Mesenchymal stem cell (in vitro differentiated cells and primary cell): ENCODE measurements around the gene SPSB1. TPM values are rescaled to one million over a fixed set of nuclear protein-coding genes. Genes with fewer than 3 reads are reported as not detected.
A peak's percentile ranks its signal among the peaks of the same experiment; 100 is the strongest.

Experiments
- DNase-seq: peaks from one replicate; pipeline ENCODE4 v3.0.0-alpha.2; 2013
- H2AFZ ChIP-seq: one replicate; pipeline ENCODE4 v1.6.1; 2013; ENCODE audit warnings: low read depth, mild to moderate bottlenecking, control low read depth, inconsistent platforms, low read length, moderate library complexity
- H2AK5ac ChIP-seq: 2 replicates; pipeline ENCODE4 v1.6.1; 2013; ENCODE audit warnings: low read length, moderate library complexity, mild to moderate bottlenecking, inconsistent platforms; ENCODE audit not compliant: severe bottlenecking
- H2BK120ac ChIP-seq: one replicate; pipeline ENCODE4 v1.6.1; 2013; ENCODE audit warnings: low read depth, mild to moderate bottlenecking, inconsistent platforms, low read length, moderate library complexity
- H2BK12ac ChIP-seq, 2 experiments: one replicate each; pipeline ENCODE4 v1.6.1; 2013; ENCODE audit warnings: inconsistent platforms in 2 of 2, low read length in 2 of 2, mild to moderate bottlenecking in 2 of 2, moderate library complexity in 2 of 2, control low read depth in 1 of 2
- H2BK15ac ChIP-seq: one replicate; pipeline ENCODE4 v1.6.1; 2013; ENCODE audit warnings: mild to moderate bottlenecking, low read depth, inconsistent platforms; ENCODE audit not compliant: poor library complexity, severe bottlenecking
- H2BK5ac ChIP-seq: 2 replicates; pipeline ENCODE4 v1.6.1; 2013; ENCODE audit warnings: low read depth, mild to moderate bottlenecking, low read length, control low read depth, inconsistent platforms; ENCODE audit not compliant: poor library complexity, severe bottlenecking
- H3K14ac ChIP-seq, 2 experiments: one replicate each; pipeline ENCODE4 v1.6.1; 2013; ENCODE audit warnings: inconsistent platforms in 2 of 2, low read length in 2 of 2, control low read depth in 1 of 2, mild to moderate bottlenecking in 1 of 2, moderate library complexity in 1 of 2
- H3K18ac ChIP-seq, 2 experiments: one replicate each; pipeline ENCODE4 v1.6.1; 2013; ENCODE audit warnings: inconsistent platforms in 2 of 2, low read length in 2 of 2, control low read depth in 1 of 2, low read depth in 1 of 2, mild to moderate bottlenecking in 1 of 2
- H3K23ac ChIP-seq, 2 experiments: one replicate each; pipeline ENCODE4 v1.6.1; 2013; ENCODE audit warnings: inconsistent platforms in 2 of 2, low read length in 2 of 2, mild to moderate bottlenecking in 2 of 2, moderate library complexity in 2 of 2, control low read depth in 1 of 2
- H3K27ac ChIP-seq: 2 replicates; pipeline ENCODE4 v1.5.1; 2013; ENCODE audit warnings: mild to moderate bottlenecking, moderate library complexity, low read length, control low read depth, inconsistent platforms; ENCODE audit not compliant: poor library complexity, severe bottlenecking
- H3K27me3 ChIP-seq, 2 experiments: 2 replicates each; pipeline versions ENCODE4 v1.6.1 to v1.7.0; 2013; ENCODE audit warnings: low read length in 2 of 2, mild to moderate bottlenecking in 2 of 2, moderate library complexity in 2 of 2, control low read depth in 1 of 2, inconsistent platforms in 1 of 2; ENCODE audit not compliant: control insufficient read depth in 1 of 2, insufficient read depth in 1 of 2
- H3K36me3 ChIP-seq, 2 experiments: 2 replicates each; pipeline versions ENCODE4 v1.6.1 to v1.7.0; 2013; ENCODE audit warnings: low read length in 2 of 2, control low read depth in 1 of 2, inconsistent platforms in 1 of 2, low read depth in 1 of 2, mild to moderate bottlenecking in 1 of 2; ENCODE audit not compliant: insufficient read depth in 2 of 2, control insufficient read depth in 1 of 2
- H3K4ac ChIP-seq, 2 experiments: one replicate each; pipeline ENCODE4 v1.6.1; 2013; ENCODE audit warnings: inconsistent platforms in 2 of 2, low read length in 2 of 2, mild to moderate bottlenecking in 2 of 2, moderate library complexity in 2 of 2, control low read depth in 1 of 2, low read depth in 1 of 2
- H3K4me1 ChIP-seq: 2 replicates; pipeline ENCODE4 v1.6.1; 2013; ENCODE audit warnings: low read depth, low read length, control low read depth; ENCODE audit not compliant: control insufficient read depth, insufficient read depth
- H3K4me2 ChIP-seq: 2 replicates; pipeline ENCODE4 v1.6.1; 2013; ENCODE audit warnings: low read length, mild to moderate bottlenecking, inconsistent platforms; ENCODE audit not compliant: poor library complexity, severe bottlenecking
- H3K4me3 ChIP-seq, 2 experiments: 2 replicates each; pipeline versions ENCODE4 v1.5.1 to v1.7.0; 2013; ENCODE audit warnings: low read length in 2 of 2, mild to moderate bottlenecking in 2 of 2, control low read depth in 1 of 2, low read depth in 1 of 2; ENCODE audit not compliant: insufficient read depth in 1 of 2
- H3K79me1 ChIP-seq: replicated peaks from 2 replicates; pipeline ENCODE4 v1.6.1; 2013; ENCODE audit warnings: mild to moderate bottlenecking, control low read depth, low read length, inconsistent platforms; ENCODE audit not compliant: poor library complexity, severe bottlenecking
- H3K9ac ChIP-seq: 2 replicates; pipeline ENCODE4 v1.7.0; 2013; ENCODE audit warnings: mild to moderate bottlenecking, low read length, moderate library complexity
- H3K9me3 ChIP-seq: 2 replicates; pipeline ENCODE4 v1.7.0; 2013; ENCODE audit warnings: mild to moderate bottlenecking, low read length; ENCODE audit not compliant: control insufficient read depth
- H4K8ac ChIP-seq: one replicate; pipeline ENCODE4 v1.6.1; 2013; ENCODE audit warnings: inconsistent platforms, mild to moderate bottlenecking, low read length, moderate library complexity
- H4K91ac ChIP-seq: one replicate; pipeline ENCODE4 v1.6.1; 2013; ENCODE audit warnings: mild to moderate bottlenecking, low read length, inconsistent platforms
- WGBS: methylation state at CpG from one replicate; pipeline ENCODE4 v1.1.7; 2013; ENCODE audit warnings: mixed read lengths; 5-methylcytosine and 5-hydroxymethylcytosine counted together
- polyA plus RNA-seq, 2 experiments: library from polyadenylated mRNA; stranded (reverse); fragments of 200-250 nt; gene quantifications; one replicate each; pipeline ENCODE4 v1.2.3, GENCODE V29; 2013

SPSB1 gene
- polyA plus RNA-seq (2013, experiment 1 of 2), result 34.8 TPM
- polyA plus RNA-seq (2013, experiment 2 of 2), result 35.0 TPM

DNA sequence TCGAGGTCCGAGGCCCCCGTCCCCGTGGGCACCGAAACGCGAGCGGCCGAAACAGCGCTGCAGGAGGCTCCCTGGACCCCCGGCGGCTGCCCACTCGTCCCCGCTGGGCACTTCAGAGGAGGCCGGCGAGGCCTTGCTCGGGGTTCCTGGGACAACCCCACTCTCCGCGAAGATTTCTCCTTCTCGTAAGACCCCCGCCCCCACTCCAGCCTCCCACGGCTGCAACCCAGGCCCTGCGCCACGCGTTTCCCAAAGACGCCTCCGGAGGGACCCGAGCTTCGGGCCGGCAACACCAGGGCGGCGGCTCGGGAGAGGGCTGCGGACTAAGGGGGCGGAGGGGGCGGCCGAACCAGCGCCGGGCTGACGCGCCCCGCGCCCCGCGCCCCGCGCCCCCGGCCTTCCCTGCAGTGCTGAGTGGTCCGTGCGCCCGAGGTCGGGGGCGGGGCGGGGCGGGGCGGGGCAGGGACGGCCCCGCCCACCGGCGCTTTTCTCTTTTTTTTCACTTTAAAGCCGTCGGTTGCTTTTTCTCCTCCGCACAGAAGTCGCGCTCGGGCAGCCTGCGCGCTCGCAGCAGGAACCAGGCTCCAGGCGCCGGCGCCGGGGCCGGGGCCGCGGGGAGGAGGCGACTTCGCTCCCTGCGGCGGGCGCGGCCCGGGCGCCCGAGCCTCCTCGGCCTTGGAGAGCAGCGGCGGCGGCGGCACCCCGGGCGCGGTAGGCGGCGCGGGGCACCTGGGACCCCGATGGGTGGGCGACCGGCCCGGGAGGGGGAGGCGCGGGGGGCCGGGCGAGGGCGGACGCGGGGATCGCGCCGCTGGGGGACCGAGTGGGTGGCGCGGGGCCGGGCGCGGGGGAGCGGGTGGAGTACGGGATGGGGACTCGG is at the start of gene SPSB1:
TSS of gene SPSB1 (plus strand) at position 534 of the 880 bp plus-strand sequence. CDS start 62,998 bp downstream, outside the sequence.
- Histone ChIP-seq H3K9ac (peak within 1 kb of the TSS; percentile 95), H2BK5ac (peak within 1 kb of the TSS; percentile 78), H3K27me3 (no peaks in the 10 kb centered on the region), H2BK15ac (peak within 1 kb of the TSS; percentile 88), H2AFZ (peak within 1 kb of the TSS; percentile 75), H3K23ac (peak within 1 kb of the TSS in 1 of 2 experiments; percentile 95), H3K4me2 (peak within 1 kb of the TSS; percentile 95), H2BK12ac (peak within 1 kb of the TSS; percentile 63 to 88), H3K36me3 (peaks cover 5 to 12% of the 10 kb centered on the region in 2 experiments), H3K4me3 (peak within 1 kb of the TSS; percentile 89 to 100), H4K8ac (peak within 1 kb of the TSS; percentile 75), H3K18ac (peak within 1 kb of the TSS; percentile 98 to 99), H3K14ac (peak within 1 kb of the TSS in 1 of 2 experiments; percentile 100), H2BK120ac (peak within 1 kb of the TSS; percentile 87), H4K91ac (peak within 1 kb of the TSS; percentile 93), H3K4me1 (peaks cover 27% of the 10 kb centered on the region), H3K27ac (peak within 1 kb of the TSS; percentile 72), H3K79me1 (no peaks in the 10 kb centered on the region), H2AK5ac (no peak within 1 kb of the TSS), H3K9me3 (peaks cover 4% of the 10 kb centered on the region), H3K4ac (peak within 1 kb of the TSS; percentile 79 to 95)
- 1% methylated on average over 59 of the region's 119 CpGs for WGBS
- DNase-seq, result peak; percentile 83

DNA sequence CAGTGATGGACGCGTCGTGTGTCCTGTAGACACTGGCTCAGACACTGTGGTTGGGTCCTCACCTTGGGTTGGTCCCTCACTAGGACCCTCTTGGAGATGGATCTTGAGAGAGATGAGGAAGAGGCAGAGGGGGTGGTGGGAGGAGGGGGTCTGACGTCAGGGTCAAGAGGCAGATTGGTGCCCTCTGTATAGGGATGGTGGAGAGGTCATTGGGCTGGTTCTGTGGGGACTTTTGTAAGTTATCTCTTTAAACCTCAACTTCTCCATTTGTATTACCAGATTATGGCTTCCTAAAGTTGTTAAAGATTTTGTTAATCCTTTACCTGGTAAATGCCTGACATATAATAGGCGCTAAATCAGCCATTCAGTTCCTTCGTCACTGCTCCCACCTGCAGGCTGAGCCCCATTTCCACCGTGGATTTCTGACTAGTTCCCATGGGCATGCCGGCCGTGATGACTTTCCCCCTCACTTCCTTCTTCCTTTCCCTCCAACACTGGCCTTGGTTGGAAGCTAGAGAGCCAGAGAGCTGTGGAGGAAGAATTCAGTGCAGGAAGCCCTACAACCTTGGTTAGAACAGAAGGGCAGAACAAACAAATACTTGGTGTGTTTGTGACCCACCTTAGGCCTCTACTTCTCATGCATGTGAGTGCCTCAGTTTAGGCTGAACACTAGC is 49.5 kb upstream of the SPSB1 start:
- no peak overlapping the region for H3K27ac ChIP-seq
- 91% methylated on average over 6 of the region's 9 CpGs for WGBS
- H3K9ac ChIP-seq, result peak overlapping the region; percentile 70
- H3K4ac ChIP-seq, result peak overlapping the region in 1 of 2 experiments; percentile 32
- no peaks in the 10 kb centered on the region for H3K9me3 ChIP-seq
- H3K4me2 ChIP-seq, result no peak overlapping the region
- peaks cover 34 to 47% of the 10 kb centered on the region in 2 experiments for H3K36me3 ChIP-seq
- no peak overlapping the region for H2BK5ac ChIP-seq
- peak overlapping the region in 1 of 2 experiments; percentile 60 for H2BK12ac ChIP-seq
- H3K27me3 ChIP-seq, result no peaks in the 10 kb centered on the region
- peaks cover 28% of the 10 kb centered on the region for H3K79me1 ChIP-seq
- no peak overlapping the region for H2BK120ac ChIP-seq
- H2AFZ ChIP-seq, result no peak overlapping the region
- peak overlapping the region in 1 of 2 experiments; percentile 0 for H3K14ac ChIP-seq
- H3K18ac ChIP-seq, result peak overlapping the region in 1 of 2 experiments; percentile 5
- peak overlapping the region; percentile 5 for H4K91ac ChIP-seq
- no peak for DNase-seq
- H3K4me1 ChIP-seq, result peaks cover 11% of the 10 kb centered on the region
- no peak overlapping the region for H3K23ac ChIP-seq
- no peak overlapping the region for H2BK15ac ChIP-seq
- H4K8ac ChIP-seq, result no peak overlapping the region
- H3K4me3 ChIP-seq, result peak overlapping the region in 1 of 2 experiments; percentile 43
- H2AK5ac ChIP-seq, result no peak overlapping the region

DNA sequence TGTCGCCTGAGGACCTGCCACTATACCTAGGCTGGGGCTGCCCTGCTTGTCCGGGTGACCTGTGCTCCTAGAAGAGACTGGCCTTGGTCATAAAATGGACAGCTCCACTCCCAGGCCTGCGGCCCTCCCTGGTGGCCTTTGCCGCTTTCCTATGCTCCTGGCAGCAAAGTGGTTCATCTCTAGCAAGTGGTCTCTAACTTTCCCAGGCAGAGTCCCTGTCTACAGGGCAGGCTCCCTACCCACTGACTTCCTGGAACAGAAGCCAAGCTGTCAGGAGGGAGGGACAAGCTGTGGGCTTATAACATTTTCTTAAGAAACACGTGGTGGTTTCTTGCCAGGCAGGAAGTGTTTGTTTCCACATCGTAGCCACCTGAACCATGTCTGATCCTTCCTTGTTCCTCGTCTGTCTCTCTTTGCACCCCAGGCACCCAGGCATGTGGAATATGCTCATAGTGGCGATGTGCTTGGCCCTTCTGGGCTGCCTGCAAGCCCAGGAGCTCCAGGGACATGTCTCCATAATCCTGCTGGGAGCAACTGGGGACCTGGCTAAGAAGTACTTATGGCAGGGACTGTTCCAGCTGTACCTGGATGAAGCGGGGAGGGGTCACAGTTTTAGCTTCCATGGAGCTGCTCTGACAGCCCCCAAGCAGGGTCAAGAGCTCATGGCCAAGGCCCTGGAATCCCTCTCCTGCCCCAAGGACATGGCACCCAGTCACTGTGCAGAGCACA is 48.0 kb upstream of the SPSB1 start:
- Histone ChIP-seq H3K23ac (no peak overlapping the region), H3K14ac (no peak overlapping the region), H3K4ac (no peak overlapping the region), H3K4me3 (no peak overlapping the region), H4K91ac (no peak overlapping the region), H3K27me3 (no peaks in the 10 kb centered on the region), H2AFZ (no peak overlapping the region), H3K9me3 (no peaks in the 10 kb centered on the region), H2BK12ac (no peak overlapping the region), H3K4me2 (no peak overlapping the region), H2AK5ac (no peak overlapping the region), H2BK15ac (no peak overlapping the region), H3K9ac (no peak overlapping the region), H3K18ac (peak overlapping the region in 1 of 2 experiments; percentile 14), H3K27ac (no peak overlapping the region), H3K4me1 (peaks cover 13% of the 10 kb centered on the region), H2BK5ac (no peak overlapping the region), H2BK120ac (no peak overlapping the region), H3K79me1 (peaks cover 25% of the 10 kb centered on the region), H3K36me3 (peaks cover 40 to 58% of the 10 kb centered on the region in 2 experiments), H4K8ac (no peak overlapping the region)
- peak; percentile 77 for DNase-seq
- WGBS, result 78% methylated on average over 9 of the region's 9 CpGs
